ENCODE results near the gene PTPRN2. TPM values are rescaled to one million over a fixed set of nuclear protein-coding genes. Genes with fewer than 3 reads are reported as not detected.

The PTPRN2 gene
- total RNA-seq, 1 experiment from 2014 or later, result 0.11 TPM

- no peak for TF ChIP-seq EZH2 (IDR thresholded peaks at IDR 0.05; ENCODE audit: borderline replicate concordance, low read depth, low read length, poor library complexity, severe bottlenecking)
- CTCF ChIA-PET, result no interaction called here
- no TSS peak for BruUV-seq (replicated peaks)
- no peak for DNase-seq (ENCODE audit: low spot score)
- no peaks in the 10 kb centered on the region for H3K9me3 ChIP-seq (ENCODE audit: low read depth, low read length, poor library complexity, severe bottlenecking)
- no peak overlapping the region for H3K4me3 ChIP-seq (ENCODE audit: low read depth, low read length, poor library complexity, severe bottlenecking)
- no peak overlapping the region for H3K27ac ChIP-seq (ENCODE audit: low read depth, low read length, poor library complexity, severe bottlenecking)
- no peaks in the 10 kb centered on the region for H3K36me3 ChIP-seq (ENCODE audit: insufficient read depth, low read length, poor library complexity, severe bottlenecking)
- POLR2A ChIA-PET (ENCODE audit: low non-redundant PET), result no interaction called here
- no peaks in the 10 kb centered on the region for H3K4me1 ChIP-seq (ENCODE audit: insufficient read depth, low read length, poor library complexity, severe bottlenecking)
- peaks cover 4% of the 10 kb centered on the region for H3K27me3 ChIP-seq (replicated peaks; ENCODE audit: insufficient read depth, low read depth, low read length, poor library complexity)
- intact Hi-C loops (cut with micrococcal nuclease; ENCODE audit: unreplicated experiment), result no loop called here
Observed at GRCh38 chr7:158373476-158374133, 214.0 kb downstream of the PTPRN2 start.

- Histone ChIP-seq H3K27me3 (replicated peaks; ENCODE audit: insufficient read depth, low read depth, low read length, poor library complexity) (peaks cover 4% of the 10 kb centered on the region), H3K36me3 (ENCODE audit: insufficient read depth, low read length, poor library complexity, severe bottlenecking) (no peaks in the 10 kb centered on the region), H3K4me1 (ENCODE audit: insufficient read depth, low read length, poor library complexity, severe bottlenecking) (no peaks in the 10 kb centered on the region), H3K4me3 (ENCODE audit: low read depth, low read length, poor library complexity, severe bottlenecking) (no peak overlapping the region), H3K9me3 (ENCODE audit: low read depth, low read length, poor library complexity, severe bottlenecking) (no peaks in the 10 kb centered on the region), H3K27ac (ENCODE audit: low read depth, low read length, poor library complexity, severe bottlenecking) (no peak overlapping the region)
- ChIA-PET POLR2A (ENCODE audit: low non-redundant PET) (no interaction called here), CTCF (no interaction called here)
- DNase-seq (ENCODE audit: low spot score), result no peak
- TF ChIP-seq EZH2 (IDR thresholded peaks at IDR 0.05; ENCODE audit: borderline replicate concordance, low read depth, low read length, poor library complexity, severe bottlenecking), result no peak
- TF ChIP-seq, protein P1, sequence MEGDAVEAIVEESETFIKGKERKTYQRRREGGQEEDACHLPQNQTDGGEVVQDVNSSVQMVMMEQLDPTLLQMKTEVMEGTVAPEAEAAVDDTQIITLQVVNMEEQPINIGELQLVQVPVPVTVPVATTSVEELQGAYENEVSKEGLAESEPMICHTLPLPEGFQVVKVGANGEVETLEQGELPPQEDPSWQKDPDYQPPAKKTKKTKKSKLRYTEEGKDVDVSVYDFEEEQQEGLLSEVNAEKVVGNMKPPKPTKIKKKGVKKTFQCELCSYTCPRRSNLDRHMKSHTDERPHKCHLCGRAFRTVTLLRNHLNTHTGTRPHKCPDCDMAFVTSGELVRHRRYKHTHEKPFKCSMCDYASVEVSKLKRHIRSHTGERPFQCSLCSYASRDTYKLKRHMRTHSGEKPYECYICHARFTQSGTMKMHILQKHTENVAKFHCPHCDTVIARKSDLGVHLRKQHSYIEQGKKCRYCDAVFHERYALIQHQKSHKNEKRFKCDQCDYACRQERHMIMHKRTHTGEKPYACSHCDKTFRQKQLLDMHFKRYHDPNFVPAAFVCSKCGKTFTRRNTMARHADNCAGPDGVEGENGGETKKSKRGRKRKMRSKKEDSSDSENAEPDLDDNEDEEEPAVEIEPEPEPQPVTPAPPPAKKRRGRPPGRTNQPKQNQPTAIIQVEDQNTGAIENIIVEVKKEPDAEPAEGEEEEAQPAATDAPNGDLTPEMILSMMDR (conservative IDR thresholded peaks at IDR 0.05; ENCODE audit: low read depth, low read length), result no peak
- no TSS peak for BruUV-seq (replicated peaks)
- intact Hi-C loops (cut with micrococcal nuclease; ENCODE audit: unreplicated experiment), result no loop called here
Observed at GRCh38 chr7:158372400-158373342, 215.0 kb downstream of the PTPRN2 start.

DNA sequence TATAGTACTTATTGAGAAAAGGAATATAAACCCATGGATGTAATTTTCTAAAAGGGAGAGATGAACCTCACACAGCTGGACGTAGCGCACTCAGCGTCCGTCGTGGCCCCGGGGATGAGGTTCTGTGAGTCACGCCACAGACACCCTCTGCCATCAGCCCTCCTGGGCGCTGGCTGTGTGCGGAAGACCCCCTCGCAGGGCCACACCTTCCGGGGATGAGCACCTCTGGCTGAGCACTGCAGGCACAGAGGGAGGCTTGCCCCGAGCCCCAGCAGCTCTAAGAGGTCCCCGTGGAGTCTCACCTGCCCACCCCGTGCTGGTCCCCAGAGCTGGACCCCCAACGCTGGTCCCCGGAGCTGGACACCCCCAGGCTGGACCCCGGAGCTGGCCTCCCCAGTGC is 215.8 kb downstream of the PTPRN2 start:
- ChIA-PET POLR2A (ENCODE audit: low non-redundant PET) (no interaction called here), CTCF (no interaction called here)
- no peaks in the 10 kb centered on the region for H3K9me3 ChIP-seq (ENCODE audit: low read depth, low read length, poor library complexity, severe bottlenecking)
- intact Hi-C loops (cut with micrococcal nuclease; ENCODE audit: unreplicated experiment), result no loop called here
- TF ChIP-seq, protein P1 (conservative IDR thresholded peaks at IDR 0.05; ENCODE audit: low read depth, low read length), result no peak
- no peak for TF ChIP-seq EZH2 (IDR thresholded peaks at IDR 0.05; ENCODE audit: borderline replicate concordance, low read depth, low read length, poor library complexity, severe bottlenecking)
- peaks cover 4% of the 10 kb centered on the region for H3K27me3 ChIP-seq (replicated peaks; ENCODE audit: insufficient read depth, low read depth, low read length, poor library complexity)
- no peak overlapping the region for H3K27ac ChIP-seq (ENCODE audit: low read depth, low read length, poor library complexity, severe bottlenecking)
- no peak for DNase-seq (ENCODE audit: low spot score)
- no peaks in the 10 kb centered on the region for H3K36me3 ChIP-seq (ENCODE audit: insufficient read depth, low read length, poor library complexity, severe bottlenecking)
- no peak overlapping the region for H3K4me3 ChIP-seq (ENCODE audit: low read depth, low read length, poor library complexity, severe bottlenecking)
- H3K4me1 ChIP-seq (ENCODE audit: insufficient read depth, low read length, poor library complexity, severe bottlenecking), result no peaks in the 10 kb centered on the region
- no TSS peak for BruUV-seq (replicated peaks)

Measured in A673 (cell line).